ENCODE data around the gene SBSN.

The SBSN gene

GRCh38 chr19:35554076-35554475, 26.0 kb upstream of the SBSN start:
- no peak for DNase-seq (ENCODE audit: low read depth, low spot score)

- DNase-seq (ENCODE audit: low read depth, low spot score) = no peak
These were observed 25.4 kb upstream of the SBSN start for GRCh38 chr19:35553385-35554000.

- no peak for DNase-seq (ENCODE audit: low read depth, low spot score)
These were observed 24.6 kb upstream of the SBSN start for GRCh38 chr19:35552534-35553384.

GRCh38 chr19:35551091-35551810, 23.1 kb upstream of the SBSN start:
- no peak for DNase-seq (ENCODE audit: low read depth, low spot score)

GRCh38 chr19:35549879-35550523, 21.9 kb upstream of the SBSN start:
- DNase-seq (ENCODE audit: low read depth, low spot score) = no peak

GRCh38 chr19:35549174-35549788, 21.2 kb upstream of the SBSN start:
- DNase-seq (ENCODE audit: low read depth, low spot score) = no peak

- DNase-seq (ENCODE audit: low read depth, low spot score) = no peak
These were observed 18.4 kb upstream of the SBSN start for GRCh38 chr19:35546532-35546931.

GRCh38 chr19:35545855-35546381, 17.8 kb upstream of the SBSN start:
- DNase-seq (ENCODE audit: low read depth, low spot score) = no peak

- no peak for DNase-seq (ENCODE audit: low read depth, low spot score)
These were observed 17.1 kb upstream of the SBSN start, which contains the start of gene TMEM147 for GRCh38 chr19:35545001-35545854. TSS of gene TMEM147 (plus strand) at chr19:35545626. CDS start at chr19:35545740, 114 bp downstream.

- no peak for DNase-seq (ENCODE audit: low read depth, low spot score)
These were observed 16.1 kb upstream of the SBSN start for GRCh38 chr19:35544110-35544802.

GRCh38 chr19:35543280-35544109, 15.4 kb upstream of the SBSN start:
- no peak for DNase-seq (ENCODE audit: low read depth, low spot score)

- no peak for DNase-seq (ENCODE audit: low read depth, low spot score)
These were observed 14.1 kb upstream of the SBSN start for GRCh38 chr19:35542209-35542608.

GRCh38 chr19:35540356-35540927, 12.3 kb upstream of the SBSN start:
- DNase-seq (ENCODE audit: low read depth, low spot score) = no peak

GRCh38 chr19:35539850-35540249, 11.7 kb upstream of the SBSN start:
- DNase-seq (ENCODE audit: low read depth, low spot score) = no peak

- no peak for DNase-seq (ENCODE audit: low read depth, low spot score)
These were observed 11.2 kb upstream of the SBSN start for GRCh38 chr19:35539314-35539713.

GRCh38 chr19:35534803-35535480, 6.8 kb upstream of the SBSN start:
- DNase-seq (ENCODE audit: low read depth, low spot score) = no peak

- no peak for DNase-seq (ENCODE audit: low read depth, low spot score)
These were observed 5.8 kb upstream of the SBSN start for GRCh38 chr19:35533822-35534392.
